GM13977 (cell line): ENCODE measurements around the gene MOGAT3.

ENCODE experiments used
- DNase-seq: peaks from one replicate; pipeline ENCODE4 v3.0.0; 2012; ENCODE audit warnings: low spot score
- CTCF ChIP-seq: IDR thresholded peaks from 2 replicates; pipeline ENCODE4 v1.5.1; 2012; ENCODE audit warnings: mild to moderate bottlenecking, control low read depth; ENCODE audit not compliant: insufficient read depth; ENCODE audit errors: extremely low read depth, missing control alignments
- in situ Hi-C: fragments of 300-500 bp; cut with MboI; formaldehyde crosslinking; loops from one replicate; pipeline ENCODE4 v1.12.0; 2022; ENCODE audit warnings: low sequenced_read_pairs, low pct_unique_long_range_greater_than_20kb, mixed read lengths, inconsistent platforms; ENCODE audit not compliant: unreplicated experiment

MOGAT3 gene

GRCh38 chr7:101151908-101152651, 48.8 kb downstream of the MOGAT3 start:
- no peak for TF ChIP-seq CTCF
- in situ Hi-C loops = no loop called here
- DNase-seq = no peak
